Motor neuron (in vitro differentiated cells): ENCODE measurements around the gene TXNIP. TPM values are rescaled to one million over a fixed set of nuclear protein-coding genes. Genes with fewer than 3 reads are reported as not detected.

Experiments used
- ATAC-seq, 8 experiments: fragments of 200-7000 bp; cut with Tn5 transposase; replicated peaks in 6 of 8; 2 replicates each; pipeline ENCODE4 v1.8.0; 2021; ENCODE audit warnings: mild to moderate bottlenecking in 8 of 8, moderate library complexity in 8 of 8
- H3K27ac ChIP-seq, 2 donors: fragments of 250-450 bp; sonication (Bioruptor Pico); 2 replicates each; pipeline ENCODE4 v1.9.0; 2021; ENCODE audit warnings: antibody characterized with exemption in 2 of 2, mild to moderate bottlenecking in 2 of 2, moderate library complexity in 1 of 2
- H3K4me1 ChIP-seq, 2 donors: fragments of 250-450 bp; sonication (Bioruptor Pico); replicated peaks in 1 of 2; 2 replicates each; pipeline ENCODE4 v1.6.1; 2021; ENCODE audit warnings: antibody characterized with exemption in 2 of 2, mild to moderate bottlenecking in 2 of 2, moderate library complexity in 1 of 2
- H3K4me3 ChIP-seq, 5 donors: fragments of 250-450 bp; sonication (Bioruptor Pico); 2 replicates each; pipeline ENCODE4 v1.9.0; 2021; ENCODE audit warnings: antibody characterized with exemption in 5 of 5, mild to moderate bottlenecking in 5 of 5, moderate library complexity in 4 of 5
- WGBS, 10 experiments: fragments of 450-650 bp; shearing (Covaris generic); methylation state at CpG; one replicate each; pipeline ENCODE4 v1.0.0; 2022; 5-methylcytosine and 5-hydroxymethylcytosine counted together
- in situ Hi-C, 9 experiments: fragments of 400-800 bp; cut with MboI; loops; one replicate each; pipeline ENCODE4 v1.15.0; 2021; ENCODE audit warnings: low sequenced_read_pairs in 9 of 9, low pct_unique_long_range_greater_than_20kb in 2 of 9; ENCODE audit not compliant: unreplicated experiment in 9 of 9
- total RNA-seq, 8 experiments: library from RNA; unstranded; fragments of 300-600 nt; gene quantifications; 2 replicates each; pipeline versions ENCODE4 v1.2.3 to v1.2.4, GENCODE V29; 2022

Gene TXNIP
- total RNA-seq, 8 experiments from 2014 or later = 43.6 to 1,017 (median 442) TPM

GRCh38 chr1:146021622-146022402, 25.4 kb upstream of the TXNIP start, which contains the start of gene HJV:
Gene HJV, minus strand, starts transcription at chr1:146021735. Its CDS starts 1,504 bp downstream, at chr1:146020231.
- H3K27ac ChIP-seq = no peak within 1 kb of the TSS
- 49 to 100% (median 73%) methylated on average over 1 to 3 of the region's 5 CpGs; no CpG with 5 or more reads in 1 of the 10 experiments for WGBS, 10 experiments
- in situ Hi-C loops = loop anchor here in 1 of 9 experiments (25.0 kb wide), 1 partner anchor 110 kb away; the partner anchor contains the start of genes ITGA10 and PEX11B
- no peaks in the 10 kb centered on the region for H3K4me1 ChIP-seq
- ATAC-seq = peak in 1 of 8 experiments; percentile 45
- no peak within 1 kb of the TSS for H3K4me3 ChIP-seq

- H3K4me3 ChIP-seq = no peak overlapping the region
- WGBS, 10 experiments = 20 to 85% (median 67%) methylated on average over 1 of the region's 1 CpG; no CpG with 5 or more reads in 1 of the 10 experiments
- in situ Hi-C loops = loop anchor here in 1 of 9 experiments (25.0 kb wide), 1 partner anchor 109 kb away; the partner anchor contains the start of genes ITGA10 and PEX11B
- H3K4me1 ChIP-seq = no peaks in the 10 kb centered on the region
- no peak overlapping the region for H3K27ac ChIP-seq
- peak in 1 of 8 experiments; percentile 19 for ATAC-seq
These were observed 24.7 kb upstream of the TXNIP start for GRCh38 chr1:146021050-146021445.

GRCh38 chr1:146020058-146021049, 24.0 kb upstream of the TXNIP start:
- 16 to 91% (median 71%) methylated on average over 1 to 4 of the region's 4 CpGs for WGBS, 10 experiments
- Histone ChIP-seq H3K4me3 (no peak overlapping the region), H3K4me1 (no peaks in the 10 kb centered on the region), H3K27ac (no peak overlapping the region)
- in situ Hi-C loops = loop anchor here in 1 of 9 experiments (25.0 kb wide), 1 partner anchor 108 kb away; the partner anchor contains the start of genes ITGA10 and PEX11B
- ATAC-seq = peak in 2 of 8 experiments; percentile 21 to 74

GRCh38 chr1:146019231-146020057, 23.1 kb upstream of the TXNIP start:
- H3K27ac ChIP-seq = no peak overlapping the region
- H3K4me1 ChIP-seq = no peaks in the 10 kb centered on the region
- H3K4me3 ChIP-seq = peak overlapping the region in 1 of 5 donors; percentile 2
- WGBS, 10 experiments = 32 to 70% (median 51%) methylated on average over 1 to 17 of the region's 43 CpGs; no CpG with 5 or more reads in 4 of the 10 experiments
- in situ Hi-C loops = loop anchor here in 2 of 9 experiments (10.0 to 25.0 kb wide), 2 partner anchors 107 to 125 kb away; partner anchors contain the start of genes ITGA10 (in 1 of the 2) and PEX11B (in 1 of the 2)
- ATAC-seq = peak in 5 of 8 experiments; percentile 11 to 74 (median 56)

- no peak overlapping the region for H3K27ac ChIP-seq
- in situ Hi-C loops = loop anchor here in 2 of 9 experiments (10.0 to 25.0 kb wide), 2 partner anchors 105 to 122 kb away; partner anchors contain the start of genes ITGA10 (in 1 of the 2) and PEX11B (in 1 of the 2)
- ATAC-seq = peak in 2 of 8 experiments; percentile 61 to 68
- WGBS, 10 experiments = 0 to 80% (median 55%) methylated on average over 1 of the region's 1 CpG
- no peaks in the 10 kb centered on the region for H3K4me1 ChIP-seq
- H3K4me3 ChIP-seq = no peak overlapping the region
These were observed 20.5 kb upstream of the TXNIP start for GRCh38 chr1:146016891-146017290.

- Histone ChIP-seq H3K27ac (no peak overlapping the region), H3K4me3 (no peak overlapping the region), H3K4me1 (no peaks in the 10 kb centered on the region)
- 15 to 84% (median 71%) methylated on average over 4 to 6 of the region's 6 CpGs; no CpG with 5 or more reads in 3 of the 10 experiments for WGBS, 10 experiments
- no peak for ATAC-seq
- in situ Hi-C loops = loop anchor here in 3 of 9 experiments (5.0 to 25.0 kb wide), 3 partner anchors 41 to 119 kb away; partner anchors contain the start of genes ITGA10 (in 1 of the 3) and PEX11B (in 1 of the 3)
These were observed 17.2 kb upstream of the TXNIP start for GRCh38 chr1:146013559-146013922.

GRCh38 chr1:146012703-146013558, 16.6 kb upstream of the TXNIP start:
- in situ Hi-C loops = loop anchor here in 3 of 9 experiments (5.0 to 25.0 kb wide), 3 partner anchors 41 to 118 kb away; partner anchors contain the start of genes ITGA10 (in 1 of the 3) and PEX11B (in 1 of the 3)
- no peaks in the 10 kb centered on the region for H3K4me1 ChIP-seq
- H3K4me3 ChIP-seq = no peak overlapping the region
- no peak overlapping the region for H3K27ac ChIP-seq
- ATAC-seq = peak in 7 of 8 experiments; percentile 44 to 74 (median 53)
- 0 to 33% (median 23%) methylated on average over 2 to 4 of the region's 4 CpGs for WGBS, 10 experiments

GRCh38 chr1:146010126-146010738, 13.9 kb upstream of the TXNIP start:
- Histone ChIP-seq H3K27ac (no peak overlapping the region), H3K4me3 (no peak overlapping the region), H3K4me1 (peaks cover 0 to 2% of the 10 kb centered on the region in 2 donors)
- WGBS, 10 experiments = 91 to 100% (median 99%) methylated on average over 2 to 6 of the region's 8 CpGs; no CpG with 5 or more reads in 4 of the 10 experiments
- ATAC-seq = no peak
- in situ Hi-C loops = loop anchor here in 3 of 9 experiments (5.0 to 25.0 kb wide), 3 partner anchors 38 to 115 kb away; partner anchors contain the start of genes ITGA10 (in 1 of the 3) and PEX11B (in 1 of the 3)

GRCh38 chr1:146007489-146008133, 11.2 kb upstream of the TXNIP start:
- H3K27ac ChIP-seq = no peak overlapping the region
- in situ Hi-C loops = loop anchor here in 2 of 9 experiments (10.0 to 25.0 kb wide), 2 partner anchors 95 to 123 kb away; partner anchors contain the start of genes ANKRD35 (in 1 of the 2), ITGA10 (in 1 of the 2) and PEX11B (in 1 of the 2)
- no peak for ATAC-seq
- H3K4me1 ChIP-seq = peaks cover 0 to 2% of the 10 kb centered on the region in 2 donors
- WGBS, 10 experiments = 60 to 100% (median 88%) methylated on average over 1 to 6 of the region's 8 CpGs; no CpG with 5 or more reads in 3 of the 10 experiments
- no peak overlapping the region for H3K4me3 ChIP-seq

GRCh38 chr1:146001709-146002108, 5.3 kb upstream of the TXNIP start:
- Histone ChIP-seq H3K4me3 (no peak overlapping the region), H3K27ac (no peak overlapping the region), H3K4me1 (peaks cover 8 to 10% of the 10 kb centered on the region in 2 donors)
- in situ Hi-C loops = loop anchor here in 2 of 9 experiments (10.0 to 25.0 kb wide), 2 partner anchors 89 to 117 kb away; partner anchors contain the start of genes ANKRD35 (in 1 of the 2), ITGA10 (in 1 of the 2) and PEX11B (in 1 of the 2)
- WGBS, 10 experiments = 94 to 100% (median 100%) methylated on average over 1 to 2 of the region's 2 CpGs; no CpG with 5 or more reads in 1 of the 10 experiments
- ATAC-seq = no peak
